ENCODE measurements around the gene INIP. TPM values are rescaled to one million over a fixed set of nuclear protein-coding genes. Genes with fewer than 3 reads are reported as not detected.

Gene INIP
- polyA plus RNA-seq (ENCODE audit: insufficient read depth in 1 of 5, insufficient read length in 5 of 5, low replicate concordance in 1 of 5), result 10 to 100 TPM; 32.5 to 43.5 (median 36.7) TPM
- long read RNA-seq, donor 1, full-length matches to known transcripts, result 23 of 23 reads
- long read RNA-seq, donor 1, partial matches to known transcripts, result 0 of 23 reads
- long read RNA-seq, donor 1, other reads (novel, unspliced or antisense), result 0 of 23 reads
- long read RNA-seq, donor 2, full-length matches to known transcripts, result 13 of 13 reads
- long read RNA-seq, donor 2, partial matches to known transcripts, result 0 of 13 reads
- long read RNA-seq, donor 2, other reads (novel, unspliced or antisense), result 0 of 13 reads
- long read RNA-seq, donor 3, full-length matches to known transcripts, result 9 of 9 reads
- long read RNA-seq, donor 3, partial matches to known transcripts, result 0 of 9 reads
- long read RNA-seq, donor 3, other reads (novel, unspliced or antisense), result 0 of 9 reads
- long read RNA-seq, donor 4, full-length matches to known transcripts, result 7 of 7 reads
- long read RNA-seq, donor 4, partial matches to known transcripts, result 0 of 7 reads
- long read RNA-seq, donor 4, other reads (novel, unspliced or antisense), result 0 of 7 reads
- long read RNA-seq, donor 5, full-length matches to known transcripts, result 23 of 23 reads
- long read RNA-seq, donor 5, partial matches to known transcripts, result 0 of 23 reads
- long read RNA-seq, donor 5, other reads (novel, unspliced or antisense), result 0 of 23 reads
- long read RNA-seq, donor 6, full-length matches to known transcripts, result 19 of 19 reads
- long read RNA-seq, donor 6, partial matches to known transcripts, result 0 of 19 reads
- long read RNA-seq, donor 6, other reads (novel, unspliced or antisense), result 0 of 19 reads
- long read RNA-seq, donor 7, full-length matches to known transcripts, result 14 of 14 reads
- long read RNA-seq, donor 7, partial matches to known transcripts, result 0 of 14 reads
- long read RNA-seq, donor 7, other reads (novel, unspliced or antisense), result 0 of 14 reads
- long read RNA-seq, donor 8, full-length matches to known transcripts, result 6 of 6 reads
- long read RNA-seq, donor 8, partial matches to known transcripts, result 0 of 6 reads
- long read RNA-seq, donor 8, other reads (novel, unspliced or antisense), result 0 of 6 reads

- DNase-seq, result peak; percentile 94 to 96
Measured at GRCh38 chr9:112717661-112718331, at the start of gene INIP. Gene INIP, minus strand, starts transcription at chr9:112718117. Its CDS starts 1,632 bp downstream, at chr9:112716485.

GRCh38 chr9:112765281-112765680 lies 47.4 kb upstream of the INIP start:
- DNase-seq, result no peak

GRCh38 chr9:112764837-112765236 lies 46.9 kb upstream of the INIP start:
- DNase-seq, result no peak

GRCh38 chr9:112764344-112764743 lies 46.4 kb upstream of the INIP start:
- DNase-seq, result no peak

GRCh38 chr9:112762726-112763518 lies 45.0 kb upstream of the INIP start:
- DNase-seq, result no peak

- DNase-seq, result no peak
Measured at GRCh38 chr9:112761912-112762655, 44.2 kb upstream of the INIP start.

GRCh38 chr9:112760821-112761220 lies 42.9 kb upstream of the INIP start:
- DNase-seq, result no peak

GRCh38 chr9:112757940-112758339 lies 40.0 kb upstream of the INIP start:
- DNase-seq, result no peak

- no peak for DNase-seq
Measured at GRCh38 chr9:112757282-112757883, 39.5 kb upstream of the INIP start.

GRCh38 chr9:112755675-112756074 lies 37.8 kb upstream of the INIP start:
- no peak for DNase-seq

GRCh38 chr9:112755016-112755427 lies 37.1 kb upstream of the INIP start:
- DNase-seq, result no peak

GRCh38 chr9:112754578-112754977 lies 36.7 kb upstream of the INIP start:
- no peak for DNase-seq

GRCh38 chr9:112753725-112754124 lies 35.8 kb upstream of the INIP start:
- DNase-seq, result no peak

GRCh38 chr9:112752334-112753125 lies 34.6 kb upstream of the INIP start:
- no peak for DNase-seq

GRCh38 chr9:112751056-112751795 lies 33.3 kb upstream of the INIP start:
- DNase-seq, result peak; percentile 35 to 45

GRCh38 chr9:112750764-112751055 lies 32.8 kb upstream of the INIP start:
- no peak for DNase-seq

- peak; percentile 90 to 93 for DNase-seq
Measured at GRCh38 chr9:112750016-112750763, 32.3 kb upstream of the INIP start, which contains the start of gene SNX30. Gene SNX30, plus strand, starts transcription at chr9:112750760. Its CDS starts 242 bp downstream, at chr9:112751002.

All from right lung (tissue), 10 donors.